OCI-M2 (cell line): ENCODE measurements around the gene ZMPSTE24.
A peak's percentile ranks its signal among the peaks of the same experiment; 100 is the strongest.
"Not testable (repeated sequence)": the region's sequence is repeated elsewhere in the genome, so short reads cannot be mapped to it uniquely, and the experiment has no call there.

Experiments
- DNase-seq: peaks from one replicate; lab custom pipeline; 2025; ENCODE audit not compliant: unreplicated experiment; lab: John Stamatoyannopoulos, UW

Gene ZMPSTE24

GRCh38 chr1:40257688-40258444, at the start of gene ZMPSTE24:
Gene ZMPSTE24 (plus strand): TSS chr1:40258236. CDS start chr1:40258272, 36 bp downstream.
- peak; percentile 68 for DNase-seq

GRCh38 chr1:40210511-40211204, 47.4 kb upstream of the ZMPSTE24 start:
- no peak for DNase-seq

- DNase-seq = no peak
Observed at GRCh38 chr1:40218333-40218732, 39.7 kb upstream of the ZMPSTE24 start.

- not testable (repeated sequence) for DNase-seq
Observed at GRCh38 chr1:40221471-40221905, 36.5 kb upstream of the ZMPSTE24 start.

- no peak for DNase-seq
Observed at GRCh38 chr1:40221977-40222772, 35.9 kb upstream of the ZMPSTE24 start.

- no peak for DNase-seq
Observed at GRCh38 chr1:40224040-40224439, 34.0 kb upstream of the ZMPSTE24 start.

GRCh38 chr1:40226192-40226591, 31.8 kb upstream of the ZMPSTE24 start:
- no peak for DNase-seq

GRCh38 chr1:40232444-40232843, 25.6 kb upstream of the ZMPSTE24 start:
- no peak for DNase-seq

GRCh38 chr1:40239626-40240025, 18.4 kb upstream of the ZMPSTE24 start:
- DNase-seq = no peak

- DNase-seq = no peak
Observed at GRCh38 chr1:40240390-40240789, 17.6 kb upstream of the ZMPSTE24 start.

GRCh38 chr1:40241362-40241761, 16.7 kb upstream of the ZMPSTE24 start:
- no peak for DNase-seq

- DNase-seq = no peak
Observed at GRCh38 chr1:40243351-40243750, 14.7 kb upstream of the ZMPSTE24 start.

- no peak for DNase-seq
Observed at GRCh38 chr1:40244138-40244744, 13.8 kb upstream of the ZMPSTE24 start.

GRCh38 chr1:40245686-40246085, 12.3 kb upstream of the ZMPSTE24 start:
- no peak for DNase-seq

- DNase-seq = no peak
Observed at GRCh38 chr1:40247655-40248054, 10.4 kb upstream of the ZMPSTE24 start, which contains the start of gene TMCO2. Gene TMCO2 (plus strand): TSS chr1:40247937. CDS start chr1:40247994, 57 bp downstream.

- no peak for DNase-seq
Observed at GRCh38 chr1:40248412-40248811, 9.6 kb upstream of the ZMPSTE24 start.

- no peak for DNase-seq
Observed at GRCh38 chr1:40251456-40251855, 6.6 kb upstream of the ZMPSTE24 start.

GRCh38 chr1:40252601-40253000, 5.4 kb upstream of the ZMPSTE24 start:
- no peak for DNase-seq

GRCh38 chr1:40255231-40255630, 2.8 kb upstream of the ZMPSTE24 start:
- no peak for DNase-seq

GRCh38 chr1:40256401-40257084, 1.5 kb upstream of the ZMPSTE24 start:
- DNase-seq = no peak

GRCh38 chr1:40257313-40257687, 736 bp upstream of the ZMPSTE24 start:
- DNase-seq = no peak
